Left renal cortex interstitium (tissue), 4 donors: ENCODE results near the gene ORC3. TPM values are rescaled to one million over a fixed set of nuclear protein-coding genes. Genes with fewer than 3 reads are reported as not detected.
"Not testable (repeated sequence)": the region's sequence is repeated elsewhere in the genome, so short reads cannot be mapped to it uniquely, and the experiment has no call there.

Experiments
- DNase-seq, 4 donors: peaks; one replicate each; pipeline ENCODE4 v3.0.0-alpha.2; 2013; ENCODE audit warnings: low read depth in 4 of 4, low spot score in 2 of 4, missing footprints in 1 of 4
- polyA plus RNA-seq, 4 donors: library from polyadenylated mRNA; unstranded; fragments of 120-200 nt; gene quantifications; one replicate each; pipeline ENCODE4 v1.2.1, GENCODE V29; 2013; ENCODE audit not compliant: insufficient read length in 4 of 4

ORC3 gene
- polyA plus RNA-seq, 4 donors, result 35.9 to 44.2 (median 38.6) TPM

GRCh38 chr6:87658516-87658915 lies 68.6 kb downstream of the ORC3 start:
- no peak for DNase-seq

- DNase-seq, result no peak
Measured at GRCh38 chr6:87660226-87660911, 70.4 kb downstream of the ORC3 start.

- no peak for DNase-seq
Measured at GRCh38 chr6:87661016-87661415, 71.1 kb downstream of the ORC3 start.

- DNase-seq, result no peak
Measured at GRCh38 chr6:87661503-87661902, 71.6 kb downstream of the ORC3 start.

- DNase-seq, result no peak
Measured at GRCh38 chr6:87663434-87663833, 73.5 kb downstream of the ORC3 start.

- DNase-seq, result no peak
Measured at GRCh38 chr6:87664921-87665485, 75.1 kb downstream of the ORC3 start.

- no peak for DNase-seq
Measured at GRCh38 chr6:87667032-87667431, 77.1 kb downstream of the ORC3 start.

- no peak for DNase-seq
Measured at GRCh38 chr6:87668013-87668412, 78.1 kb downstream of the ORC3 start.

- DNase-seq, result no peak
Measured at GRCh38 chr6:87669051-87669450, 79.1 kb downstream of the ORC3 start.

GRCh38 chr6:87670707-87671106 lies 80.8 kb downstream of the ORC3 start:
- no peak for DNase-seq

GRCh38 chr6:87671555-87672029 lies 81.7 kb downstream of the ORC3 start:
- no peak for DNase-seq

GRCh38 chr6:87672641-87673040 lies 82.7 kb downstream of the ORC3 start:
- DNase-seq, result no peak

GRCh38 chr6:87673237-87673636 lies 83.3 kb downstream of the ORC3 start:
- no peak for DNase-seq

GRCh38 chr6:87674290-87674689 lies 84.4 kb downstream of the ORC3 start:
- DNase-seq, result no peak

- DNase-seq, result no peak
Measured at GRCh38 chr6:87675004-87675681, 85.2 kb downstream of the ORC3 start.

- no peak for DNase-seq
Measured at GRCh38 chr6:87682310-87682709, 92.4 kb downstream of the ORC3 start.

- DNase-seq, result no peak
Measured at GRCh38 chr6:87683890-87684289, 94.0 kb downstream of the ORC3 start.

- DNase-seq, result no peak
Measured at GRCh38 chr6:87684895-87685654, 95.1 kb downstream of the ORC3 start.

GRCh38 chr6:87686636-87687205 lies 96.8 kb downstream of the ORC3 start:
- DNase-seq, result not testable (repeated sequence)

GRCh38 chr6:87687296-87687695 lies 97.4 kb downstream of the ORC3 start:
- no peak for DNase-seq

GRCh38 chr6:87687893-87688292 lies 98.0 kb downstream of the ORC3 start:
- DNase-seq, result not testable (repeated sequence)
